Loucy (cell line): Measurements from ENCODE around the gene BAIAP2L1.

ENCODE experiments used
- H2AFZ ChIP-seq: fragments of 200-600 bp; sonication (generic); 2 replicates; pipeline ENCODE4 v1.6.0; 2016; ENCODE audit warnings: antibody characterized with exemption, mild to moderate bottlenecking, low read length, moderate library complexity
- H3F3A ChIP-seq: fragments of 200-600 bp; 2 replicates; pipeline ENCODE4 v1.6.0; 2016; ENCODE audit warnings: antibody characterized with exemption, low read depth, mild to moderate bottlenecking
- H3K27me3 ChIP-seq: fragments of 200-600 bp; sonication (generic); 2 replicates; pipeline ENCODE4 v1.6.1; 2014; ENCODE audit warnings: low read length, mild to moderate bottlenecking; ENCODE audit not compliant: insufficient read depth, poor library complexity, severe bottlenecking
- H3K36me3 ChIP-seq: fragments of 200-600 bp; sonication (generic); 2 replicates; pipeline ENCODE4 v1.6.1; 2016; ENCODE audit warnings: low read length; ENCODE audit not compliant: insufficient read depth
- H3K4me1 ChIP-seq: fragments of 200-600 bp; sonication (generic); 2 replicates; pipeline ENCODE4 v1.5.1; 2014; ENCODE audit warnings: low read length, mild to moderate bottlenecking; ENCODE audit not compliant: insufficient read depth, poor library complexity, severe bottlenecking
- H3K4me2 ChIP-seq: fragments of 200-600 bp; sonication (generic); 2 replicates; pipeline ENCODE4 v1.6.0; 2014; ENCODE audit warnings: antibody characterized with exemption, low read length, low read depth, mild to moderate bottlenecking; ENCODE audit not compliant: poor library complexity, severe bottlenecking
- H3K4me3 ChIP-seq: fragments of 200-600 bp; sonication (generic); 2 replicates; pipeline ENCODE4 v1.5.1; 2014; ENCODE audit warnings: low read length, mild to moderate bottlenecking, mixed read lengths; ENCODE audit not compliant: poor library complexity, severe bottlenecking
- H3K79me2 ChIP-seq: fragments of 200-600 bp; sonication (generic); 2 replicates; pipeline ENCODE4 v1.6.1; 2014; ENCODE audit warnings: low read length; ENCODE audit not compliant: insufficient read depth
- H3K9ac ChIP-seq: fragments of 200-600 bp; sonication (generic); 2 replicates; pipeline ENCODE4 v1.6.0; 2014; ENCODE audit warnings: mild to moderate bottlenecking, low read depth, low read length, moderate library complexity; ENCODE audit not compliant: poor library complexity, severe bottlenecking
- H3K9me2 ChIP-seq: fragments of 200-600 bp; sonication (generic); replicated peaks from 2 replicates; pipeline ENCODE4 v1.6.1; 2016; ENCODE audit warnings: low read depth, low read length, mixed read lengths
- H3K9me3 ChIP-seq: fragments of 200-600 bp; sonication (generic); 2 replicates; pipeline ENCODE4 v1.6.1; 2014; ENCODE audit warnings: mild to moderate bottlenecking, antibody characterized with exemption, low read length, low read depth; ENCODE audit not compliant: insufficient read depth
- H4K20me1 ChIP-seq: fragments of 200-600 bp; sonication (generic); 2 replicates; pipeline ENCODE4 v1.6.0; 2014; ENCODE audit warnings: antibody characterized with exemption, low read length, mild to moderate bottlenecking; ENCODE audit not compliant: insufficient read depth, poor library complexity, severe bottlenecking
- CTCF ChIP-seq: fragments of 200-600 bp; sonication (generic); conservative IDR thresholded peaks from 2 replicates; pipeline ENCODE4 v1.5.1; 2014; ENCODE audit warnings: mild to moderate bottlenecking, antibody characterized with exemption, low read length
- EZH2phosphoT487 ChIP-seq: fragments of 200-600 bp; IDR thresholded peaks from 2 replicates; pipeline ENCODE4 v1.6.1; 2018; ENCODE audit warnings: antibody characterized with exemption, mild to moderate bottlenecking, moderate library complexity, borderline replicate concordance

The BAIAP2L1 gene

GRCh38 chr7:98354511-98355249 is 46.2 kb downstream of the BAIAP2L1 start:
- no peak for TF ChIP-seq EZH2phosphoT487
- no peaks in the 10 kb centered on the region for H3F3A ChIP-seq
- no peaks in the 10 kb centered on the region for H3K36me3 ChIP-seq
- H3K4me2 ChIP-seq = no peak overlapping the region
- no peaks in the 10 kb centered on the region for H4K20me1 ChIP-seq
- H2AFZ ChIP-seq = no peak overlapping the region
- H3K9ac ChIP-seq = no peak overlapping the region
- H3K9me3 ChIP-seq = no peaks in the 10 kb centered on the region
- H3K4me3 ChIP-seq = no peak overlapping the region
- no peaks in the 10 kb centered on the region for H3K27me3 ChIP-seq
- no peaks in the 10 kb centered on the region for H3K79me2 ChIP-seq
- no peaks in the 10 kb centered on the region for H3K4me1 ChIP-seq
- H3K9me2 ChIP-seq = no peaks in the 10 kb centered on the region

- no peaks in the 10 kb centered on the region for H3K4me1 ChIP-seq
- H3K4me2 ChIP-seq = no peak overlapping the region
- H3K9ac ChIP-seq = no peak overlapping the region
- no peak overlapping the region for H2AFZ ChIP-seq
- H3K9me2 ChIP-seq = no peaks in the 10 kb centered on the region
- no peaks in the 10 kb centered on the region for H3K36me3 ChIP-seq
- H3K27me3 ChIP-seq = no peaks in the 10 kb centered on the region
- no peak overlapping the region for H3K4me3 ChIP-seq
- H3K9me3 ChIP-seq = no peaks in the 10 kb centered on the region
- no peaks in the 10 kb centered on the region for H3F3A ChIP-seq
- TF ChIP-seq CTCF = no peak
- no peak for TF ChIP-seq EZH2phosphoT487
- no peaks in the 10 kb centered on the region for H3K79me2 ChIP-seq
- H4K20me1 ChIP-seq = no peaks in the 10 kb centered on the region
Measured at GRCh38 chr7:98354052-98354451, 46.8 kb downstream of the BAIAP2L1 start.

GRCh38 chr7:98352621-98353020 is 48.3 kb downstream of the BAIAP2L1 start:
- H3K4me3 ChIP-seq = no peak overlapping the region
- H3K9me2 ChIP-seq = no peaks in the 10 kb centered on the region
- no peaks in the 10 kb centered on the region for H3F3A ChIP-seq
- no peaks in the 10 kb centered on the region for H3K27me3 ChIP-seq
- TF ChIP-seq EZH2phosphoT487 = no peak
- no peak for TF ChIP-seq CTCF
- H2AFZ ChIP-seq = no peak overlapping the region
- no peaks in the 10 kb centered on the region for H3K9me3 ChIP-seq
- no peak overlapping the region for H3K9ac ChIP-seq
- H3K79me2 ChIP-seq = no peaks in the 10 kb centered on the region
- no peaks in the 10 kb centered on the region for H3K36me3 ChIP-seq
- H4K20me1 ChIP-seq = no peaks in the 10 kb centered on the region
- no peaks in the 10 kb centered on the region for H3K4me1 ChIP-seq
- H3K4me2 ChIP-seq = no peak overlapping the region

GRCh38 chr7:98351136-98351535 is 49.8 kb downstream of the BAIAP2L1 start:
- Histone ChIP-seq H3K4me2 (no peak overlapping the region), H4K20me1 (no peaks in the 10 kb centered on the region), H3K9me3 (no peaks in the 10 kb centered on the region), H3K4me1 (no peaks in the 10 kb centered on the region), H3K9ac (no peak overlapping the region), H3K4me3 (no peak overlapping the region), H3K36me3 (no peaks in the 10 kb centered on the region), H3K9me2 (no peaks in the 10 kb centered on the region), H3K27me3 (no peaks in the 10 kb centered on the region), H3F3A (no peaks in the 10 kb centered on the region), H3K79me2 (no peaks in the 10 kb centered on the region), H2AFZ (no peak overlapping the region)
- TF ChIP-seq CTCF = no peak
- no peak for TF ChIP-seq EZH2phosphoT487
